GM08714 (cell line): ENCODE data around the gene TRERF1.

Source experiments
- H3K4me3 ChIP-seq: fragments of 200-500 bp; sonication (Bioruptor generic); 2 replicates; pipeline ENCODE4 v1.5.1; 2014; ENCODE audit warnings: mild to moderate bottlenecking, low read length, inconsistent platforms
- ZNF274 ChIP-seq: IDR thresholded peaks from 2 replicates; pipeline ENCODE4 v1.6.1; 2012; ENCODE audit warnings: mild to moderate bottlenecking, low read depth, low read length

The TRERF1 gene

DNA sequence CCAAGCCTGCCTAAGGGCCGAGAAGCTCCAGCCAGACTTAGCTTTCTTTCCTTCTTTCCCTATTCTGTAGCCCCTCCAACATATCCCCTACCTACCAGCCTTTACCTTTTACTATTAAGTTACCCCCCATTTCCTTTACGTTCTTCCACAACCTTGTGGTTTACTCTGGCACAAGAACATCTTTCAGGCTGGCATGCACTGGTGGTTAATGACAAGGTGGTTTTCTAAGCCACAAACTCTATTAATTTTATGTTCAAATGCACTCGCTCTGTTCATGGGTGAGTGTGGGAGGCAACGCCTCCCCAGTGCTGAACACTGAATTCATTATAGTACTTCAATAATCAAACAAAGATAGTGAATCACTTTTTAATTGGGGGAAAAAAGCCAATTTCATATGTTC lies 64.4 kb downstream of the TRERF1 start:
- no peak overlapping the region for H3K4me3 ChIP-seq
- no peak for TF ChIP-seq ZNF274

GRCh38 chr6:42385339-42385738 lies 66.4 kb downstream of the TRERF1 start:
- TF ChIP-seq ZNF274 = no peak
- no peak overlapping the region for H3K4me3 ChIP-seq

GRCh38 chr6:42383421-42384205 lies 68.1 kb downstream of the TRERF1 start:
- no peak overlapping the region for H3K4me3 ChIP-seq
- TF ChIP-seq ZNF274 = no peak

- TF ChIP-seq ZNF274 = no peak
- no peak overlapping the region for H3K4me3 ChIP-seq
Observed at GRCh38 chr6:42381850-42382249, 69.9 kb downstream of the TRERF1 start.

- TF ChIP-seq ZNF274 = no peak
- H3K4me3 ChIP-seq = no peak overlapping the region
Observed at GRCh38 chr6:42380228-42380979, 71.3 kb downstream of the TRERF1 start.

- no peak overlapping the region for H3K4me3 ChIP-seq
- no peak for TF ChIP-seq ZNF274
Observed at GRCh38 chr6:42378536-42378935, 73.2 kb downstream of the TRERF1 start.

- no peak for TF ChIP-seq ZNF274
- H3K4me3 ChIP-seq = no peak overlapping the region
Observed at GRCh38 chr6:42378125-42378524, 73.6 kb downstream of the TRERF1 start.

DNA sequence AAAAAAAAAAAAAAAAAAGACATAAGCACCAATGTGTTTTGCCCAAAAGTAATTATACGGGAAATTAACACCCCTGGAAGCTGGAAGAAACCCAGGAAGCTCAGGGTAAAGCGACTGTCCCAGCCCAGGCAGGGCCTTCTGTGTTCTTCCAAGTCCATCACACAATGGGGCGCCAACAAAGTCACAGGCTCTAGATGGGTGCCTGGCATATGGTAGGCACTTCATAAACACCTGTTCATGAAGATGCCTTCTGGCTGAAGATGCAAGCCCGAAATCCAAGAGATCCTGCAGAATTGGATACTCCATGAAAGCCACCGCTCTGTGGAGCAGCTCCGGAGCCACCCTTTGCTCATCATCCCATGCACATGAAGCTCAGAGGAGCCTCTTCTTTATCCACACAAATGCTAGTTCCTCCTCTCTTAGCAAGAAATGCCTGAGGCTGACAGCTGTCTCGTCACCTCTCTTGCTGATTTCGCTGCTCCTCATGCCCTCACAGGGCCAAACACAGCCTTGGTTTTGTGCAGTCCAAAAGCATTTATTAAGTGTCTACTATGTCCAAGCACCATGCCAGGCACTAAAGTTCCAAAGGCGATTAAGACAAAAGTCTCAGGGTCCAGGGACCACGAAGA lies 76.6 kb downstream of the TRERF1 start:
- no peak overlapping the region for H3K4me3 ChIP-seq
- TF ChIP-seq ZNF274 = no peak

DNA sequence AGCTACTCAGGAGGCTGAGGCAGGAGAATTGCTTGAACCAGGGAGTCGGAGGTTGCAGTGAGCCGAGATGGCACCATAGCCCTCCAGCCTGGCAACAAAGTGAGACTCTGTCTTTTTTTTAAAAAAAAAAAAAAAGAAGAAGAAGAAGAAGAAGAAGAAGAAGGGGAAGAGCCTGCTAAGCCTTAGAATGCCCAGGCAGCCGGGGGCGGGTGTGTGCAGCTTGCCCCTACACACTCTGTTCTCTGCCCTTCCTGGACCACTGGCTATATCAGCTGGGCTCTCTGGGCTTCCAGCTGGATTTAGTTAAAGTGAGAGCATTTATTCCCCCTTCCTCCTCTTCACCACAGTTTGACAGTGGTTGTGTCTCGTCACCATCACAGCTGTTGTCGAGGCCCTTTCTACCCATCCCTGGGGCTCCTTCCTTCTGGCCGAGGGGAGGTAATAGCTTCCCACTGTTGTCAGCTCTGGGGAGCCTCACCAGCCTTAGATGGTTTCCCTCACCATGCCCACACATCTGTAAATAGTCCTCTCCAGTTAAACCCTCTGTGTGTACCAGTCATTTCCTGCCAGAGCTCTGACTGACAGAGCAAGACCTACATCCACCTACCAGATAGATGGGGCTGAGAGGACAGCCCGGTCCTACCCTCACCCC lies 77.6 kb downstream of the TRERF1 start:
- no peak for TF ChIP-seq ZNF274
- no peak overlapping the region for H3K4me3 ChIP-seq

GRCh38 chr6:42372699-42373098 lies 79.0 kb downstream of the TRERF1 start:
- no peak overlapping the region for H3K4me3 ChIP-seq
- TF ChIP-seq ZNF274 = no peak

DNA sequence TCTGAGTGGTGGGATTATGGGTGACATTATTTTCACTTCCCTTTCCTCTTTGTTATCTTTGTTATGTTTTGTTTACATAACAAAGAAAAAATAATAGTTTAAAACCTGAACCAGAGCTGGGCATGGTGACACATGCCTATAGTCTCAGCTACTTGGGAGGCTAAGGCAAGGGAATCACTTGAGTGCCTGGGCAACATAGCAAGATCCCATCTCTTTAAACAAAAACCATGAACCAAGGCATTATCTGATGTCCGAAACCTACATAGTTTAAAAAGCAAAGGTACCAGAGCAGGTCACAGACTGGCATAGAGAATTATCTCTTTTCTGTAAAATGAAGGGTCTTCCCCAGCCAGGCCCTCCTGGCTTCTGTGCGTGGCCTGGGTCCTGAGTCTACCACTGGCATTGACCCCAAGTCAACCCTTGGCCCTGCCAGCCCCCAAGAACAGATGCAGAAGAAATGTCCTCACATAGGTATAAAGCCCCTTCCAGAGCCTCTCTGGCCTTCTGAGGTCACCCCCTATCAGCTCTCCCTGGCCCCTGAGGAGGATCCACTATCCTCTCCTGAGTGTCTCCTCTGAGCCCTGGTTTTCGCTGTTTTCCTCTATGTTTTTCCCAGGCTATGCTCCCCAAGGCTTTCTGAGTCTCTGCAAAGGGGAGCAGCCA lies 81.3 kb downstream of the TRERF1 start:
- TF ChIP-seq ZNF274 = no peak
- no peak overlapping the region for H3K4me3 ChIP-seq

DNA sequence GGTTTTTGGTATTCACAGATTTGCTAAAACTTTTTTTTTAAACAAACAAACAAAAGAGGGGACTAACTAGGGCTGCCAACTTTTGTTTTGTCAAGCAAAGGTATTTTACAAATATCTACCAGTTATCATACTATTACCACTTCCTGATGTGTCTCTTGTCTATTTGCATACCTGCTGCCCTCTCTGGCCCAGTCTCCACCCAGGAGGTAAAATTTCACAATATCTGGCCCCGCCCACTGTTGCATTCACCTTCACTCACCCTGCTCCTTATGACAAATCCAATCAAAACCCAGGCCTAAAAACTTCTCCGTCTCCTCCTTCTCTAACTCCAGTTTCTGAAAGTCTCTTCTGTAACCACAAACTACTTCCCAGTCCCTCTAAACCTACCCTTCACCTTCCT lies 82.2 kb downstream of the TRERF1 start:
- no peak for TF ChIP-seq ZNF274
- H3K4me3 ChIP-seq = no peak overlapping the region

GRCh38 chr6:42368181-42368580 lies 83.5 kb downstream of the TRERF1 start:
- no peak for TF ChIP-seq ZNF274
- H3K4me3 ChIP-seq = no peak overlapping the region
